GM13977 (cell line): ENCODE measurements around the gene PKP4.

Source experiments
- DNase-seq: peaks from one replicate; pipeline ENCODE4 v3.0.0; 2012; ENCODE audit warnings: low spot score
- CTCF ChIP-seq: IDR thresholded peaks from 2 replicates; pipeline ENCODE4 v1.5.1; 2012; ENCODE audit warnings: mild to moderate bottlenecking, control low read depth; ENCODE audit not compliant: insufficient read depth; ENCODE audit errors: extremely low read depth, missing control alignments
- in situ Hi-C: fragments of 300-500 bp; cut with MboI; formaldehyde crosslinking; loops from one replicate; pipeline ENCODE4 v1.12.0; 2022; ENCODE audit warnings: low sequenced_read_pairs, low pct_unique_long_range_greater_than_20kb, mixed read lengths, inconsistent platforms; ENCODE audit not compliant: unreplicated experiment

The PKP4 gene

GRCh38 chr2:158478816-158479215 is 22.1 kb downstream of the PKP4 start:
- in situ Hi-C loops, result no loop called here
- no peak for DNase-seq
- no peak for TF ChIP-seq CTCF

- in situ Hi-C loops, result no loop called here
- no peak for TF ChIP-seq CTCF
- DNase-seq, result no peak
Measured at GRCh38 chr2:158481116-158481515, 24.4 kb downstream of the PKP4 start.

- in situ Hi-C loops, result no loop called here
- no peak for DNase-seq
- TF ChIP-seq CTCF, result no peak
Measured at GRCh38 chr2:158482594-158482993, 25.8 kb downstream of the PKP4 start.

- TF ChIP-seq CTCF, result no peak
- DNase-seq, result peak; percentile 64
- in situ Hi-C loops, result no loop called here
Measured at GRCh38 chr2:158484892-158485556, 28.3 kb downstream of the PKP4 start.

GRCh38 chr2:158486150-158486969 is 29.6 kb downstream of the PKP4 start:
- in situ Hi-C loops, result no loop called here
- TF ChIP-seq CTCF, result no peak

GRCh38 chr2:158486970-158487325 is 30.2 kb downstream of the PKP4 start:
- no peak for TF ChIP-seq CTCF
- no peak for DNase-seq
- in situ Hi-C loops, result no loop called here

More at GRCh38 chr2:158486150-158486969, 29.6 kb downstream of the PKP4 start:
- no peak for DNase-seq
